Caco-2 (cell line): ENCODE data around the gene DNAJC17. TPM values are rescaled to one million over a fixed set of nuclear protein-coding genes. Genes with fewer than 3 reads are reported as not detected.

Source experiments
- BruUV-seq: library from RNA; stranded (reverse); fragments of 400-500 nt; replicated peaks from 2 replicates; lab custom pipeline; 2021; lab: Mats Ljungman, UMichigan
- CTCF ChIA-PET: fragments of 300-600 bp; sonication (Branson Sonifier 250); formaldehyde crosslinking; loops from one replicate; lab custom pipeline; 2022; ENCODE audit warnings: antibody characterized with exemption; lab: Charles Lee
- POLR2A ChIA-PET: fragments of 300-600 bp; sonication (Branson Sonifier 250); formaldehyde crosslinking; loops from one replicate; lab custom pipeline; 2022; ENCODE audit warnings: antibody characterized with exemption; lab: Charles Lee
- DNase-seq, 2 experiments: peaks; one replicate each; pipeline versions ENCODE4 v3.0.0 to v3.0.0-alpha.2; 2020 to 2022
- H3K27me3 ChIP-seq: replicated peaks from 2 replicates; pipeline ENCODE4 v1.6.0; 2011; ENCODE audit warnings: low read length; ENCODE audit not compliant: control insufficient read depth, insufficient read depth
- H3K36me3 ChIP-seq: 2 replicates; pipeline ENCODE4 v1.5.1; 2011; ENCODE audit warnings: low read length; ENCODE audit not compliant: control insufficient read depth, insufficient read depth
- H3K4me1 ChIP-seq: fragments of 250-450 bp; sonication (Bioruptor Pico); 2 replicates; pipeline ENCODE4 v1.5.1; 2020; ENCODE audit warnings: mild to moderate bottlenecking
- H3K4me3 ChIP-seq: 2 replicates; pipeline ENCODE4 v1.5.1; 2011; ENCODE audit warnings: low read depth, mild to moderate bottlenecking, control low read depth, low read length
- H3K9me3 ChIP-seq: fragments of 250-450 bp; sonication (Bioruptor Pico); 2 replicates; pipeline ENCODE4 v1.5.1; 2020; ENCODE audit warnings: mild to moderate bottlenecking, moderate library complexity
- H3K27ac Mint-ChIP-seq: one replicate; pipeline ENCODE4 v1.8.0; 2022; ENCODE audit warnings: mixed read lengths; ENCODE audit not compliant: unreplicated experiment
- H3K27me3 Mint-ChIP-seq: one replicate; pipeline ENCODE4 v1.8.0; 2022; ENCODE audit warnings: mixed read lengths; ENCODE audit not compliant: insufficient read depth, unreplicated experiment
- H3K36me3 Mint-ChIP-seq: one replicate; pipeline ENCODE4 v1.8.0; 2022; ENCODE audit warnings: mild to moderate bottlenecking, mixed read lengths; ENCODE audit not compliant: insufficient read depth, unreplicated experiment
- H3K4me1 Mint-ChIP-seq: one replicate; pipeline ENCODE4 v1.8.0; 2022; ENCODE audit warnings: low read depth, mixed read lengths; ENCODE audit not compliant: unreplicated experiment
- H3K4me3 Mint-ChIP-seq: one replicate; pipeline ENCODE4 v1.8.0; 2022; ENCODE audit warnings: mild to moderate bottlenecking, moderate library complexity, mixed read lengths; ENCODE audit not compliant: unreplicated experiment
- H3K9me3 Mint-ChIP-seq: one replicate; pipeline ENCODE4 v1.8.0; 2022; ENCODE audit warnings: mixed read lengths; ENCODE audit not compliant: unreplicated experiment
- CTCF ChIP-seq, 2 experiments: fragments of 200-600 bp in 1 of 2; IDR thresholded peaks; 1 replicate in 1 of 2; 2 replicates in 1 of 2; pipeline versions ENCODE4 v1.5.1 to v1.8.0; 2011 to 2022; ENCODE audit warnings: antibody characterized with exemption in 1 of 2, control low read depth in 1 of 2, inconsistent platforms in 1 of 2, low read depth in 1 of 2, low read length in 1 of 2, mild to moderate bottlenecking in 1 of 2, moderate library complexity in 1 of 2; ENCODE audit not compliant: insufficient read depth in 1 of 2, severe bottlenecking in 1 of 2, unreplicated experiment in 1 of 2
- intact Hi-C: fragments of 100-400 bp; cut with micrococcal nuclease; formaldehyde crosslinking; loops from one replicate; pipeline ENCODE4 v1.10.0; 2022; ENCODE audit not compliant: unreplicated experiment
- total RNA-seq: library from RNA; stranded (reverse); gene quantifications from 2 replicates; pipeline ENCODE4 v1.2.3, GENCODE V29; 2022

DNAJC17 gene
- total RNA-seq, 1 experiment from 2014 or later = 30.1 TPM

- H3K27me3 ChIP-seq = no peaks in the 10 kb centered on the region
- peak overlapping the region; percentile 68 for H3K4me3 ChIP-seq
- Mint-ChIP-seq H3K27me3 (no peaks in the 10 kb centered on the region), H3K27ac (peak overlapping the region; percentile 99), H3K9me3 (no peaks in the 10 kb centered on the region), H3K36me3 (peaks cover 16% of the 10 kb centered on the region), H3K4me3 (peak overlapping the region; percentile 91), H3K4me1 (no peaks in the 10 kb centered on the region)
- no peak for DNase-seq
- no peak for TF ChIP-seq CTCF (IDR thresholded peaks at IDR 0.05; ENCODE audit: insufficient read depth in 1 of 2, low read depth in 1 of 2, low read length in 1 of 2, severe bottlenecking in 1 of 2, unreplicated experiment in 1 of 2)
- H3K4me1 ChIP-seq = no peaks in the 10 kb centered on the region
- ChIA-PET POLR2A (interaction anchor here (0.6 to 0.7 kb wide), 2 partner anchors 166 to 191 kb away, joined by 3 to 4 read pairs; partner anchors contain the start of gene CCDC32), CTCF (no interaction called here)
- intact Hi-C loops = loop anchor here (1.0 to 2.0 kb wide), 2 partner anchors 7 to 139 kb away; partner anchors contain the start of gene VPS18
- H3K9me3 ChIP-seq = no peaks in the 10 kb centered on the region
- no peaks in the 10 kb centered on the region for H3K36me3 ChIP-seq
- TSS peak; percentile 100 for BruUV-seq
Observed at GRCh38 chr15:40755812-40756208, 51.5 kb downstream of the DNAJC17 start.

GRCh38 chr15:40754883-40755811, 52.1 kb downstream of the DNAJC17 start, which contains the start of gene RMDN3:
RMDN3 (minus strand) TSS chr15:40755254; CDS start chr15:40754783, 471 bp downstream.
- Histone ChIP-seq H3K27me3 (no peaks in the 10 kb centered on the region), H3K9me3 (no peaks in the 10 kb centered on the region), H3K36me3 (no peaks in the 10 kb centered on the region; the same call in 1 of the 2 replicates), H3K4me1 (no peaks in the 10 kb centered on the region), H3K4me3 (peak within 1 kb of the TSS; percentile 68)
- Mint-ChIP-seq H3K27me3 (no peaks in the 10 kb centered on the region), H3K4me3 (peak within 1 kb of the TSS; percentile 91), H3K27ac (peak within 1 kb of the TSS; percentile 99), H3K36me3 (peaks cover 18% of the 10 kb centered on the region), H3K9me3 (no peaks in the 10 kb centered on the region), H3K4me1 (no peaks in the 10 kb centered on the region)
- ChIA-PET POLR2A (interaction anchor here (1.3 kb wide), 1 partner anchor 8 kb away, joined by 4 read pairs; the partner anchor contains the start of gene GCHFR), CTCF (no interaction called here)
- no TSS peak for BruUV-seq
- intact Hi-C loops = loop anchor here (1.0 to 2.0 kb wide), 2 partner anchors 8 to 140 kb away; partner anchors contain the start of gene VPS18
- DNase-seq = peak; percentile 93 to 96
- TF ChIP-seq CTCF (IDR thresholded peaks at IDR 0.05; ENCODE audit: insufficient read depth in 1 of 2, low read depth in 1 of 2, low read length in 1 of 2, severe bottlenecking in 1 of 2, unreplicated experiment in 1 of 2) = no peak

- POLR2A ChIA-PET = interaction anchor here (1.3 kb wide), 1 partner anchor 9 kb away, joined by 4 read pairs; the partner anchor contains the start of gene GCHFR
Observed at GRCh38 chr15:40754574-40754882, 52.7 kb downstream of the DNAJC17 start.

More at GRCh38 chr15:40754574-40754882, 52.7 kb downstream of the DNAJC17 start:
- H3K27me3 ChIP-seq = no peaks in the 10 kb centered on the region
- H3K36me3 ChIP-seq = no peaks in the 10 kb centered on the region; the same call in 1 of the 2 replicates
- no peaks in the 10 kb centered on the region for H3K4me1 ChIP-seq
- CTCF ChIA-PET = no interaction called here
- peak overlapping the region; percentile 99 for H3K27ac Mint-ChIP-seq
- no peak for TF ChIP-seq CTCF (IDR thresholded peaks at IDR 0.05; ENCODE audit: insufficient read depth in 1 of 2, low read depth in 1 of 2, low read length in 1 of 2, severe bottlenecking in 1 of 2, unreplicated experiment in 1 of 2)
- no peaks in the 10 kb centered on the region for H3K4me1 Mint-ChIP-seq
- H3K4me3 ChIP-seq = peak overlapping the region; percentile 68
- H3K4me3 Mint-ChIP-seq = peak overlapping the region; percentile 91
- peaks cover 18% of the 10 kb centered on the region for H3K36me3 Mint-ChIP-seq
- BruUV-seq = no TSS peak
- DNase-seq = peak in 1 of 2 experiments; percentile 27
- no peaks in the 10 kb centered on the region for H3K9me3 ChIP-seq
- no peaks in the 10 kb centered on the region for H3K9me3 Mint-ChIP-seq
- intact Hi-C loops = loop anchor here (2.0 kb wide), 1 partner anchor 140 kb away; the partner anchor contains the start of gene VPS18
- H3K27me3 Mint-ChIP-seq = no peaks in the 10 kb centered on the region
